NCI-H345 (cell line): ENCODE measurements around the gene OR6N1.

Experiments used
- DNase-seq: peaks from one replicate; lab custom pipeline; 2025; lab: John Stamatoyannopoulos, UW

OR6N1 gene

GRCh38 chr1:158752155-158752712 lies 19.8 kb downstream of the OR6N1 start:
- DNase-seq = no peak

DNA sequence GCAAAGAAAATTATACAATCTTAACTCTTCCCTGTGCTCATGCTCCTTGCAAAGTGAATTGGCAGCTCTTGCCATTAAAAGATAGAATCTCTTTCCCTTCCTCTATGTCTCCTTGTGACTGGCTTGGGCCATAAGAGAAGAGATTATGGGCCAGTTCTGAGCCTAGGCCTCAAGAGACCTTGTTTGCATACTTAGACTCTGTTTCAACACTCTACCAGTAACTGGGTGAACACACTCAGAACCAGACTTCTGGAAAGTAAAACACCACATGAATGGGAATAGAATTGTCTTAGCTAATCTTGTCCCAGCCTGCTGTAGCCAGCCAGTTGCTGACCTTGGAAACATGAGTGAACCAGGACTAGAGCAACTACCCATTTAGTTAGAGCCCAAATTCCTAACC lies 36.1 kb downstream of the OR6N1 start:
- no peak for DNase-seq

DNA sequence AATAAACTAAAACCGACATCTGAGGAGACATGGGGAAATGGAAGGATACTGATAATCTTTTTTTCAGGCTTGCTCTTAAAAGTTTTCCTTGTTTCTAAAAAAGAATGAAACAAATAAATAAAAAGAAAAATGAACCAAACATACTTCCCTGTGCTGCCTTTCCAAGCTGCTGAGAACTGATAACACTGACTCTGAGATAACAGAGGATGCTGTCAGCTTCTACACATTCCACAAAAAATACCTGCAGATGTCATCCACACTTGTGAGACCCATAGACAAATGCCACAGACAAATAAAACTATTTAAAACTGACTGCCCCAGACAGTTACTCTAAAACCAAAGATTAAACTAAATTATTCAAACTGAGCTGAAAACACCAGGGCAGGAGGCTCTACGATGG lies 39.5 kb downstream of the OR6N1 start:
- no peak for DNase-seq

GRCh38 chr1:158731707-158732106 lies 40.3 kb downstream of the OR6N1 start:
- no peak for DNase-seq

GRCh38 chr1:158730453-158730852 lies 41.5 kb downstream of the OR6N1 start:
- no peak for DNase-seq

DNA sequence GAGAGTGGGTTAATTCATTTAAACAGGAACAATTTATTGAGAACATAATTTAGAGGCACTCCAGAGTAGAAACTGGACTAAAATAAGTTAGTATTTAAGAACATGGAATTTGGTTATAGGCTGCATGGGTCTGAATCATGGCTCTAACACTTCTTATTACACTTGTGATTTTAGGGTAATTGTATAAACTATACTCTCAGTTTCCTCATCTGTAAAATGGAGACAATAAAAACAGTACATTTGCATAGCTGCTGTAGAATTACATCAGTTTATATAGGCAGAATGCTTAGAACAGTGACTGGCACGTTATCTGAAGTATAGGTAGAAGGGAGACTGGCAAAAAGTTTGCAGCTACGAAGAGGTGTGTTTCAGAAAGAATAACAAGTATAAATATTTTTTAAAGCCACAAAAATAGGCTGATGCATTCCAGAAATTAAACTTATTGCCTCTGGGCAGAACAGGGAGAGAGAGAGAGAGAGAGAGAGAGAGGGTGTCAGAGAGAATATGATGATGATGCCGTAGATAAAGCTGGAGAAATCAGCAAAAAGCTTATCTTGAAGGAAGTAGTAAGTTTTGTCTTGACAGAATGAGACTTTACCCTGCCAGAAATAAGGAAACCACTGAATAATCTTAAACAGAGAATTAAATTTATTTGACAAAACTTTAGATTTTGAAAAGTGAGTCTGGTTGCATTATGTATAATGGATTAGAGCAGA lies 43.3 kb downstream of the OR6N1 start:
- no peak for DNase-seq

DNA sequence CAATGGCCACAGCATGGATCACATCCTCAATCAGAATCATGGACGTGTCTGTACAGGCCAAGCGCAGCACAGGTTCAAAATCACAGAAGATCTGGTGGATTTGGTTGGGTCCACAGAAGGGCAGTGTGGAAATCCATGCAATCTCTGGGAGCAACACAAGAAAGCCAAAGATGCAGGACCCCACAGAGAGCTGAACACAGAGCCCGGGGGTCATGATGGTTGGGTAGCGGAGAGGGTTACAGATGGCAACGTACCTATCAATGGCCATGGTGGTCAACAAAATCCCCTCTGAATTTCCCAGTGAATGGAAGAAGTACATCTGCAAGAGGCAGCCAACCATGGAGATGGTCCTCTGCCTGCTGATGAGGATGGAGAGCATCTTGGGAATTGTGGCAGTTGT lies 47.6 kb downstream of the OR6N1 start:
- DNase-seq = no peak

- no peak for DNase-seq
Measured at GRCh38 chr1:158720620-158721019, 51.4 kb downstream of the OR6N1 start, which contains the start of gene OR6K3. OR6K3 (minus strand) TSS chr1:158720720; CDS start chr1:158718115, 2,605 bp downstream.

- no peak for DNase-seq
Measured at GRCh38 chr1:158719664-158720063, 52.3 kb downstream of the OR6N1 start.

DNA sequence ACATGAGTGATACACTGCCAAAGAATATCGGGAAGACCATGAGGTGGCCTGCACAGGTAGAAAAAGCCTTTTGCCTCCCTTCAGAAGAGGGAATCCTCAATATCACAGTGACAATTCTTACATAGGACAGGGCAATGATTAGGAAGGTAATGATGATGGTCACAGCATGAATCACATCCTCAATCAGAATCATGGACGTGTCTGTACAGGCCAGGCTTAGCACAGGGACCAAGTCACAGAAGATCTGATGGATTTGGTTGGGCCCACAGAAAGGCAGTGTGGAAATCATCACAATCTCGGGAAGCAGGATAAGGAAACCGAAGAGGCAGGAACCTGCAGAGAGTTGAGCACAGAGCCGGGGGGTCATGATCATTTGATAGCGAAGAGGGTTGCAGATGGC lies 54.7 kb downstream of the OR6N1 start:
- DNase-seq = no peak

DNA sequence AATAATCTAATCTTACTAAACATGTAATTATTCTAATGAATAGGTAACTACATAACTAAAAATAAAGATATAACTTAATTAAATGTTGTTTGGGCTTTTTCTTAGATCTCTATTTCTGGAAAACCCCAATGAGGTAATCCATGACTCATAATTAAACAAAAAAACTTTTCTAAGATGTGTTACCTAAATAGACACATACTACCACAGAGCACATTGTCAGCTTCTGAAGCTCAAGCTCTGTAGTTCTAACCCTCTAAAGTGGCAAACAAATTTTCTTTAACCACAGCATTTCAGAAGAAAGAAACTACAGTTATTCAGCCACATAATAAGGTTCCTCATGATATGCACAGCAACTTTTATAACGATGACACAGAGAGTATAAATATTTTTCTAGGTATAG lies 55.7 kb downstream of the OR6N1 start:
- no peak for DNase-seq

DNA sequence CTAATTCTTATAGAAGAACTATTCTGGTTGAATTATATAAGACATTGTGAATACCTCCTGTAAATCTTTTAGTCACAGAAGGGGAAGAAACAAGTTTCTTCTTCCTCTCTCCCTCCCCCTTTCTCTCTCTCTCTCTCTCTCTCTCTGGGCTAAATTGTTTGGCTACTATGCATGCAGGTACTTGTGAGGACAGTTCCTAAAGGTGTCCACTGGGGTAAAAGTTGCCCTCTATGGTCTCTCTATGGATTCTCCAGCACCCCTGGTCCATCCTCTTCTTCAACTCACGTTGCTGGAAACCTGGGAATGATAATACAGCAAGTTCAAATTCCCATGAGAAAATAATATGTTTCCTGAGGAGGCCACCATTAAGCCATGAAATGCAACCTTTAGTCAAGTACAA lies 57.2 kb downstream of the OR6N1 start:
- no peak for DNase-seq
